ENCODE results near the gene CHIT1.
"Not testable (repeated sequence)": the region's sequence is repeated elsewhere in the genome, so short reads cannot be mapped to it uniquely, and the experiment has no call there.

CHIT1 gene

GRCh38 chr1:203267912-203268311 is 38.4 kb upstream of the CHIT1 start:
- DNase-seq = no peak
- in situ Hi-C loops (cut with HindIII; ENCODE audit: low pct_ligation_motif_present, low pct_unique_long_range_greater_than_20kb, low sequenced_read_pairs) = no loop called here

GRCh38 chr1:203267347-203267846 is 37.9 kb upstream of the CHIT1 start:
- DNase-seq = peak; percentile 91
- in situ Hi-C loops (cut with HindIII; ENCODE audit: low pct_ligation_motif_present, low pct_unique_long_range_greater_than_20kb, low sequenced_read_pairs) = no loop called here

GRCh38 chr1:203266140-203266539 is 36.7 kb upstream of the CHIT1 start:
- DNase-seq; in situ Hi-C loops (cut with HindIII; ENCODE audit: low pct_ligation_motif_present, low pct_unique_long_range_greater_than_20kb, low sequenced_read_pairs): not testable (repeated sequence)

GRCh38 chr1:203265541-203265940 is 36.1 kb upstream of the CHIT1 start:
- no peak for DNase-seq
- in situ Hi-C loops (cut with HindIII; ENCODE audit: low pct_ligation_motif_present, low pct_unique_long_range_greater_than_20kb, low sequenced_read_pairs) = no loop called here

- in situ Hi-C loops (cut with HindIII; ENCODE audit: low pct_ligation_motif_present, low pct_unique_long_range_greater_than_20kb, low sequenced_read_pairs) = no loop called here
Observed at GRCh38 chr1:203264052-203264501, 34.6 kb upstream of the CHIT1 start.

GRCh38 chr1:203263496-203263895 is 34.0 kb upstream of the CHIT1 start:
- no peak for DNase-seq
- in situ Hi-C loops (cut with HindIII; ENCODE audit: low pct_ligation_motif_present, low pct_unique_long_range_greater_than_20kb, low sequenced_read_pairs) = no loop called here

More at GRCh38 chr1:203264052-203264501, 34.6 kb upstream of the CHIT1 start:
- no peak for DNase-seq

GRCh38 chr1:203256636-203257035 is 27.2 kb upstream of the CHIT1 start:
- DNase-seq = peak; percentile 59
- in situ Hi-C loops (cut with HindIII; ENCODE audit: low pct_ligation_motif_present, low pct_unique_long_range_greater_than_20kb, low sequenced_read_pairs) = not testable (repeated sequence)

GRCh38 chr1:203254782-203255181 is 25.3 kb upstream of the CHIT1 start:
- in situ Hi-C loops (cut with HindIII; ENCODE audit: low pct_ligation_motif_present, low pct_unique_long_range_greater_than_20kb, low sequenced_read_pairs); DNase-seq: not testable (repeated sequence)

- no peak for DNase-seq
- in situ Hi-C loops (cut with HindIII; ENCODE audit: low pct_ligation_motif_present, low pct_unique_long_range_greater_than_20kb, low sequenced_read_pairs) = no loop called here
Observed at GRCh38 chr1:203252678-203253077, 23.2 kb upstream of the CHIT1 start.

GRCh38 chr1:203251466-203251865 is 22.0 kb upstream of the CHIT1 start:
- in situ Hi-C loops (cut with HindIII; ENCODE audit: low pct_ligation_motif_present, low pct_unique_long_range_greater_than_20kb, low sequenced_read_pairs) = no loop called here
- DNase-seq = no peak

GRCh38 chr1:203250911-203251310 is 21.4 kb upstream of the CHIT1 start:
- DNase-seq = no peak
- in situ Hi-C loops (cut with HindIII; ENCODE audit: low pct_ligation_motif_present, low pct_unique_long_range_greater_than_20kb, low sequenced_read_pairs) = no loop called here

GRCh38 chr1:203244776-203245175 is 15.3 kb upstream of the CHIT1 start:
- DNase-seq = no peak
- in situ Hi-C loops (cut with HindIII; ENCODE audit: low pct_ligation_motif_present, low pct_unique_long_range_greater_than_20kb, low sequenced_read_pairs) = no loop called here

- in situ Hi-C loops (cut with HindIII; ENCODE audit: low pct_ligation_motif_present, low pct_unique_long_range_greater_than_20kb, low sequenced_read_pairs); DNase-seq: not testable (repeated sequence)
Observed at GRCh38 chr1:203241708-203242107, 12.2 kb upstream of the CHIT1 start.

- in situ Hi-C loops (cut with HindIII; ENCODE audit: low pct_ligation_motif_present, low pct_unique_long_range_greater_than_20kb, low sequenced_read_pairs) = no loop called here
- DNase-seq = no peak
Observed at GRCh38 chr1:203239526-203240305, 10.2 kb upstream of the CHIT1 start.

- no peak for DNase-seq
- in situ Hi-C loops (cut with HindIII; ENCODE audit: low pct_ligation_motif_present, low pct_unique_long_range_greater_than_20kb, low sequenced_read_pairs) = no loop called here
Observed at GRCh38 chr1:203239081-203239480, 9.6 kb upstream of the CHIT1 start.

GRCh38 chr1:203238535-203238934 is 9.1 kb upstream of the CHIT1 start:
- no peak for DNase-seq
- in situ Hi-C loops (cut with HindIII; ENCODE audit: low pct_ligation_motif_present, low pct_unique_long_range_greater_than_20kb, low sequenced_read_pairs) = no loop called here

GRCh38 chr1:203234901-203235300 is 5.4 kb upstream of the CHIT1 start:
- DNase-seq; in situ Hi-C loops (cut with HindIII; ENCODE audit: low pct_ligation_motif_present, low pct_unique_long_range_greater_than_20kb, low sequenced_read_pairs): not testable (repeated sequence)

- DNase-seq = no peak
- in situ Hi-C loops (cut with HindIII; ENCODE audit: low pct_ligation_motif_present, low pct_unique_long_range_greater_than_20kb, low sequenced_read_pairs) = no loop called here
Observed at GRCh38 chr1:203228670-203229069, 803 bp downstream of the CHIT1 start.

- no peak for DNase-seq
- in situ Hi-C loops (cut with HindIII; ENCODE audit: low pct_ligation_motif_present, low pct_unique_long_range_greater_than_20kb, low sequenced_read_pairs) = no loop called here
Observed at GRCh38 chr1:203227371-203228083, 1.9 kb downstream of the CHIT1 start.

GRCh38 chr1:203225071-203225470 is 4.4 kb downstream of the CHIT1 start:
- no peak for DNase-seq
- in situ Hi-C loops (cut with HindIII; ENCODE audit: low pct_ligation_motif_present, low pct_unique_long_range_greater_than_20kb, low sequenced_read_pairs) = no loop called here
